K562 (cell line): ENCODE data around the gene LRRC4C. TPM values are rescaled to one million over a fixed set of nuclear protein-coding genes. Genes with fewer than 3 reads are reported as not detected.

ENCODE experiments used
- ATAC-seq: fragments of 200-7000 bp; cut with Tn5 transposase; 3 replicates; pipeline ENCODE4 v1.9.1; 2020; ENCODE audit warnings: moderate library complexity
- BruUV-seq: library from RNA; stranded (reverse); fragments of 400-500 nt; replicated peaks from 2 replicates; lab custom pipeline; 2021; lab: Mats Ljungman, UMichigan
- CTCF ChIA-PET: fragments of 300-600 bp; formaldehyde crosslinking; extraction: SDS; loops from one replicate; lab custom pipeline; 2021; ENCODE audit warnings: low intra/inter-chr PET ratio; lab: Yijun Ruan, JAX
- POLR2A ChIA-PET: fragments of 300-600, 350-650 bp; sonication (Branson Sonifier 250); formaldehyde crosslinking; extraction: SDS; loops from one replicate; lab custom pipeline; 2021; ENCODE audit warnings: antibody characterized with exemption, inconsistent platforms; lab: Yijun Ruan, JAX
- DNase-seq, 4 experiments: peaks; one replicate each; pipeline versions ENCODE4 v3.0.0 to v3.0.0-alpha.2; 2011 to 2018; ENCODE audit warnings: low spot score in 3 of 4, mixed read lengths in 3 of 4; ENCODE audit errors: extremely low read depth in 1 of 4
- FAIRE-seq: peaks from 2 replicates; lab custom pipeline; 2011; peaks lifted over from hg19 to GRCh38; lab: Jason Lieb, UNC
- H2AFZ ChIP-seq: 2 replicates; pipeline ENCODE4 v1.6.0; 2011; ENCODE audit warnings: low read depth, low read length, control low read depth, inconsistent platforms
- H3K27ac ChIP-seq: fragments of 200-600 bp; 3 replicates; pipeline ENCODE4 v1.8.0; 2011; ENCODE audit warnings: low read depth, mild to moderate bottlenecking, control low read depth, inconsistent platforms, low read length, moderate library complexity, mixed read lengths; ENCODE audit errors: extremely low read depth
- H3K27me3 ChIP-seq, 2 experiments: fragments of 300-600 bp in 1 of 2; 2 replicates in 1 of 2; 3 replicates in 1 of 2; pipeline versions ENCODE4 v1.6.0 to v1.8.0; 2011; ENCODE audit warnings: inconsistent platforms in 2 of 2, low read length in 2 of 2, mild to moderate bottlenecking in 1 of 2, mixed read lengths in 1 of 2, moderate library complexity in 1 of 2; ENCODE audit not compliant: control insufficient read depth in 2 of 2, insufficient read depth in 2 of 2
- H3K36me3 ChIP-seq: fragments of 300-600 bp; 3 replicates; pipeline ENCODE4 v1.8.0; 2011; ENCODE audit warnings: mild to moderate bottlenecking, low read length, inconsistent platforms; ENCODE audit not compliant: control insufficient read depth, insufficient read depth
- H3K4me1 ChIP-seq, 2 experiments: fragments of 200-600 bp in 1 of 2; replicated peaks in 1 of 2; 2 replicates in 1 of 2; 3 replicates in 1 of 2; pipeline versions ENCODE4 v1.5.1 to v1.8.0; 2011; ENCODE audit warnings: inconsistent platforms in 2 of 2, low read length in 2 of 2, mild to moderate bottlenecking in 1 of 2, mixed read lengths in 1 of 2, moderate library complexity in 1 of 2; ENCODE audit not compliant: control insufficient read depth in 2 of 2, insufficient read depth in 2 of 2
- H3K4me2 ChIP-seq: 2 replicates; pipeline ENCODE4 v1.6.1; 2011; ENCODE audit warnings: low read length, control low read depth, inconsistent platforms, mixed read lengths; ENCODE audit not compliant: insufficient read depth
- H3K4me3 ChIP-seq: fragments of 200-600 bp; sonication (generic), shearing (Covaris generic); 2 replicates; pipeline ENCODE4 v1.5.1; 2016; ENCODE audit warnings: control low read depth, inconsistent platforms
- H3K79me2 ChIP-seq: fragments of 200-600 bp; 3 replicates; pipeline ENCODE4 v1.8.0; 2011; ENCODE audit warnings: low read length, inconsistent platforms; ENCODE audit not compliant: control insufficient read depth, insufficient read depth
- H3K9ac ChIP-seq, 2 experiments: 2 replicates each; pipeline versions ENCODE4 v1.6.0 to v1.6.1; 2011; ENCODE audit warnings: low read depth in 2 of 2, low read length in 2 of 2, control low read depth in 1 of 2, inconsistent platforms in 1 of 2, mild to moderate bottlenecking in 1 of 2, mixed read lengths in 1 of 2; ENCODE audit not compliant: insufficient read depth in 1 of 2
- H3K9me1 ChIP-seq: one replicate; pipeline ENCODE4 v1.6.0; 2011; ENCODE audit warnings: inconsistent platforms, mild to moderate bottlenecking, low read length, moderate library complexity; ENCODE audit not compliant: control insufficient read depth, insufficient read depth
- H3K9me3 ChIP-seq: replicated peaks from 2 replicates; pipeline ENCODE4 v1.5.1; 2011; ENCODE audit warnings: low read depth, low read length, inconsistent platforms; ENCODE audit not compliant: control insufficient read depth, insufficient read depth
- H4K20me1 ChIP-seq: replicated peaks from 2 replicates; pipeline ENCODE4 v1.6.1; 2011; ENCODE audit warnings: low read length, inconsistent platforms, mixed read lengths; ENCODE audit not compliant: control insufficient read depth, insufficient read depth
- ARID4B ChIP-seq: sonication (generic); formaldehyde crosslinking; IDR thresholded peaks from 2 replicates; pipeline ENCODE4 v1.8.0; 2022; ENCODE audit warnings: mild to moderate bottlenecking, missing genetic modification reagents
- CEBPB ChIP-seq: fragments of 450-650 bp; IDR thresholded peaks from 2 replicates; pipeline ENCODE4 v1.6.1; 2016; ENCODE audit warnings: missing genetic modification characterization, missing compliant biosample characterization
- MLX ChIP-seq, 2 experiments: fragments of 450-650 bp in 1 of 2; sonication (generic) in 1 of 2; formaldehyde crosslinking; conservative IDR thresholded peaks; 2 replicates each; pipeline versions ENCODE4 v1.4.0 to v1.8.1; 2020 to 2022; ENCODE audit warnings: mild to moderate bottlenecking in 1 of 2, missing genetic modification reagents in 1 of 2
- WGBS: fragments of 100-300 bp; shearing (Covaris generic); methylation state at CpG from one replicate; pipeline ENCODE4 v1.1.6; 2016; ENCODE audit warnings: low coverage, mixed read lengths; ENCODE audit not compliant: insufficient coverage; ENCODE audit errors: missing lambda C conversion rate; 5-methylcytosine and 5-hydroxymethylcytosine counted together
- in situ Hi-C: fragments of 300-500 bp; cut with MboI; formaldehyde crosslinking; loops from 4 replicates; pipeline ENCODE4 v1.15.0; 2018; ENCODE audit warnings: inconsistent platforms, mixed read lengths
- intact Hi-C: fragments of 100-400 bp; cut with micrococcal nuclease; formaldehyde crosslinking; loops from 2 replicates; pipeline ENCODE4 v1.14.2; 2022
- polyA plus RNA-seq, 8 experiments: library from polyadenylated mRNA; depleted of rRNA in 4 of 8; stranded (reverse) in 5 of 8; unstranded in 3 of 8; fragments of >200 nt; fragmentation: Nextera tagmentation in 2 of 8; fragmentation: Illumina TruSeq in 1 of 8; extraction: Ambion mirVana in 2 of 8; extraction: Trizol in 1 of 8; gene quantifications; 2 replicates each; pipeline versions ENCODE4 v1.2.1 to v1.2.3, GENCODE V29; 2011 to 2014; ENCODE audit warnings: inconsistent platforms in 1 of 8, missing spikeins in 1 of 8
- total RNA-seq, 7 experiments: library from RNA; depleted of rRNA in 6 of 7; stranded (reverse); fragments of >200 nt in 6 of 7; fragmentation: Illumina TruSeq in 2 of 7; extraction: Trizol in 2 of 7; gene quantifications; 2 replicates each; pipeline versions ENCODE4 v1.2.1 to v1.2.3, GENCODE V29; 2011 to 2021; ENCODE audit warnings: low replicate concordance in 1 of 7
- TF ChIP-seq, protein P1 (sequence below): IDR thresholded peaks from 3 replicates; pipeline ENCODE4 v1.6.1; 2011; ENCODE audit warnings: borderline replicate concordance, mild to moderate bottlenecking; ENCODE audit not compliant: insufficient read length, insufficient read depth

LRRC4C gene
- total and polyA plus RNA-seq, 9 of the 15 experiments (the other 6 are each of a cell fraction or from before 2014, with no cell fraction given), result not detected

GRCh38 chr11:40467771-40468170 is 991.7 kb downstream of the LRRC4C start:
- Histone ChIP-seq H3K4me3 (no peak overlapping the region), H3K4me2 (no peak overlapping the region), H3K27me3 (no peaks in the 10 kb centered on the region), H3K36me3 (no peaks in the 10 kb centered on the region), H3K27ac (no peak overlapping the region), H2AFZ (no peak overlapping the region), H4K20me1 (no peaks in the 10 kb centered on the region), H3K9me3 (no peaks in the 10 kb centered on the region), H3K9me1 (no peaks in the 10 kb centered on the region), H3K4me1 (no peaks in the 10 kb centered on the region), H3K79me2 (no peaks in the 10 kb centered on the region), H3K9ac (no peak overlapping the region)
- intact Hi-C loops, result no loop called here
- CTCF ChIA-PET, result no interaction called here
- in situ Hi-C loops, result no loop called here
- BruUV-seq, result no TSS peak
- 6% methylated on average over 1 of the region's 1 CpG for WGBS
- no peak for TF ChIP-seq MLX (CRISPR knock-in tag; conservative IDR thresholded peaks at IDR 0.05)
- no peak for TF ChIP-seq CEBPB (tag)
- TF ChIP-seq, protein P1, sequence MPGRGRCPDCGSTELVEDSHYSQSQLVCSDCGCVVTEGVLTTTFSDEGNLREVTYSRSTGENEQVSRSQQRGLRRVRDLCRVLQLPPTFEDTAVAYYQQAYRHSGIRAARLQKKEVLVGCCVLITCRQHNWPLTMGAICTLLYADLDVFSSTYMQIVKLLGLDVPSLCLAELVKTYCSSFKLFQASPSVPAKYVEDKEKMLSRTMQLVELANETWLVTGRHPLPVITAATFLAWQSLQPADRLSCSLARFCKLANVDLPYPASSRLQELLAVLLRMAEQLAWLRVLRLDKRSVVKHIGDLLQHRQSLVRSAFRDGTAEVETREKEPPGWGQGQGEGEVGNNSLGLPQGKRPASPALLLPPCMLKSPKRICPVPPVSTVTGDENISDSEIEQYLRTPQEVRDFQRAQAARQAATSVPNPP, result no peak
- TF ChIP-seq ARID4B (CRISPR knock-in tag), result no peak
- ATAC-seq, result no peak
- DNase-seq, result no peak
- POLR2A ChIA-PET, result no interaction called here
- FAIRE-seq, result no peak
